ENCODE data around the gene INTS15. TPM values are rescaled to one million over a fixed set of nuclear protein-coding genes. Genes with fewer than 3 reads are reported as not detected.

Gene INTS15
- total RNA-seq = 17.4 and 20.0 TPM in 2 replicates

DNA sequence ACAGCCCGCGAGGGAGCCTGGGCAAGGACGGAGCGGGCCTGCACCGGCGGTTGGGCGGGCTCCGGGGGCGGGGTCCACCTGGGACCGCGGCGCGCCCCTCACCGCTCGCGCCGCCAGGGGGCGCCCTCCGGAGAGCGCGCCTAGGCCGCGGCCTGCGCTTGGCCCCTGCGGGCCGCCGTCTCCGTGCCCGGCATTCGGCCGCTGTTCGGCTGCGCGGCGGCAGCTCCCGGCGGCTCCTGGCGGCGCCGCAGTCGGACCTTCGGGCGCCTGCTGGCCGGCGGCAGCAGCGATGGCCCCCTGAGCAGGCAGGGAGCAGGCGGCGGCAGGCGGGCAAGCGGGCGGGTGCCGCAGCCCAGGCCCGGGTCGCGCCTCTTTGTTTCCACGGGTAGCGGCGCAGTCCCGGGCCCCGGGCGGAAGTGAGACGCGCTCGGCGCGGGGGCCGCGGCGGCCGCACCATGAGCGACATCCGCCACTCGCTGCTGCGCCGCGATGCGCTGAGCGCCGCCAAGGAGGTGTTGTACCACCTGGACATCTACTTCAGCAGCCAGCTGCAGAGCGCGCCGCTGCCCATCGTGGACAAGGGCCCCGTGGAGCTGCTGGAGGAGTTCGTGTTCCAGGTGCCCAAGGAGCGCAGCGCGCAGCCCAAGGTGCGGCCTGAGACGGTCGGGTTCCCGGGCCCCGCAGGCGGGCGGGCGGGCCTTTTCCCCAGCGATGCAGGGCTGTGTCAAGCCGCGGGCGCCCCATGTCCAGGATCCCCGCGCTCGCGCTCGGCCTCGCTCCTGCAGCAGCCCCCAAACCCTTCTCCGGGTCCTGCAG is at the start of gene INTS15:
Gene INTS15, plus strand, starts transcription at position 193 of the 816 bp plus-strand sequence. Its CDS starts 263 bp downstream, at position 456.

DNA sequence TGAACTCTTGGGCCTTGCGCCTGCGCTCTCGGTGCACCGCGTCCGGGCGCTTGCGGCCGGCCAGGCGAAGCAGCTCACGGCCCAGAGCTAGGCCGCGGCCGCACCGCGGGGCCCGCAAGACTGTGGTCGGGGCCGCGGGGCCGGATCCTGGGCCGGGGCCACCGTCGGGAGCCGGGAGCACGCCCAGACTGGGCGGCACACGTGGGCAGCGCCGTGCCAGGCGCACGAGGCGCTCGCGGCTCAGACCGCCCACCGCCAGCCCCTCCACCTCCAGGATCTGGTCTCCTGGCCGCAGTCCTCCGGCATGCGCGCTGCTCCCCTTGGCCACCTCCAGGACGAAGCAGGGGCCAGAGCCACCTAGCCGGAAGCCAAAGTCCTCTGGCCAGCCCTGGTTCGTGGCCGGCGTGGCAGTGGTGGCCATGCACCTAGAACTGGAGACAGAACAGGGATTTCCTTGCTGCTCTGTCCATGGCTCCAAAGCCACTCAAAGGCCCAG is 38.8 kb upstream of the INTS15 start, which contains the start of gene GRID2IP:
Gene GRID2IP, minus strand, starts transcription at position 446 of the 496 bp plus-strand sequence. Its CDS starts 25 bp downstream, at position 421.

DNA sequence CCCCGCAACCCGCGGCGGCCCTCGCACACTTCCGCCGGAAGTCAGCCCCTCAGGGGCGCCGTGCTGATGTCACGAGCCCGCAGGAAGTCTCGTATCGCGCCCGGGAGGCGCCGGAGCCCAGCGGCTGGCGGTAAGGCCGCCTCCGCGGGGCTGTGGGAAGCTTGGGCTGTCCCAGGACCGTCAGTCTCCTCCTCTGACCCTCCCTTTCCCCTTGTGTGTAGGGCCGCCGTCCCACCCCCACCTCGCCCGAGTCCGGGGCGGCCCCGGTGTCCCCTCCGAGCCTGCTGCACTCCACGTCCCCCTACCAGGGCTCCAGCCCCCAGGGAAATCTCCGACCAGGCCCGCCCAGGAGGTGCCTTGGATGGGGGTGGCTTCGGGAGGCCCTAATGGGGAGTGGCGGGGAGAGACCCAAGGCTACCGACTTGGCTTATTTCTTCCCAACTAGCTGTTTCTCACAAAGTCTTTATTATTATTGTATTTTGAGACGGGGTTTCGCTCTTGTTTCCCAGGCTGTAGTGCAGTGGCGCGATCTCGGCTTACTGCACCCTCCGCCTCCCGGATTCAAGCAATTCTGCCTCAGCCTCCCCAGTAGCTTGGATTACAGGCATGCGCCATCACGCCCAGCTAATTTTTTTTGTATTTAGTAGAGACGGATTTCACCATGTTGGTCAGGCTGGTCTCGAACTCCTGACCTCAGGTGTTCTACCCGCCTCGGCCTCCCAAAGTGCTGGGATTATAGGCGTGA is 12.3 kb upstream of the INTS15 start, which contains the start of gene ZDHHC4:
Gene ZDHHC4, plus strand, starts transcription at position 86 of the 745 bp plus-strand sequence. CDS start 3,108 bp downstream, outside the sequence.

DNA sequence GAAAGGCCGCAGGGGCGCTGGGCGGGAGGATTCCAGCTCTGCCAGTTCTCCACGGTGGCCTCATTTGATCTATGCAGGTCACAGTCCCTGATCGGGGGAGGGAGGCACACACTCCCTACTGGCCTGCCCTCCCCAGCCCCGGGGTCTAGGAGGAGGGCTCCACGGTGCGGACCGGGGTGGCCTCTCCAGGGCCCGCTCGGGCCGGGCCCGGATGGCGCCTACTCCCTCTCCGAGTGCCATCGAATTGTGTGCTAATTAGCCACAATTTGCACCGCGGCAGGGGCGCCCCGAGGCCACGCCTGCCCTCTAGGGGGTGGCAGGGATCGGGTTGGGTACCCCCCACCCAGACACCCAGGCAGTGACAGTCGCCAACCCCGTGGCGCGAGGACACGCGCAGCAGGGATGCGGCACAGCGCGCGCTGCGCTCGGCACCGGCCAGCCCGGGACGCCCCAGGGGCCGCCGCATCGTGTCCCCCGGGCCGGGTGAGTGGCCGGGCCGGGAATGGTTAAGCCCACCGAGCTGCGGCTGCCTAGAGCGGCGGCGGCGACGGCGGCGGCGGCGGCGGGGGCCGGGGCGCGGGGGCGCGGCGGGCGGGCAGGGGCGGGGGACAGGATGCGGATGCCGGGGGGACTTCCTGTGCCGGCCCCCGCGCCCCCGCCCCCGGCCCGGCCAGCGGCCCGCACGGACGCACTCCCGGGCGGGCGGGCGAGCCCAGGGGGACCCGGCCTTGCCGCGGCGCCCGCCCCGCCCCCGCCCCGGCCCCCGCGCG is 25.3 kb downstream of the INTS15 start, which contains the start of gene ZNF853:
Gene ZNF853, plus strand, starts transcription at position 658 of the 770 bp plus-strand sequence. CDS start 565 bp downstream, outside the sequence.

DNA sequence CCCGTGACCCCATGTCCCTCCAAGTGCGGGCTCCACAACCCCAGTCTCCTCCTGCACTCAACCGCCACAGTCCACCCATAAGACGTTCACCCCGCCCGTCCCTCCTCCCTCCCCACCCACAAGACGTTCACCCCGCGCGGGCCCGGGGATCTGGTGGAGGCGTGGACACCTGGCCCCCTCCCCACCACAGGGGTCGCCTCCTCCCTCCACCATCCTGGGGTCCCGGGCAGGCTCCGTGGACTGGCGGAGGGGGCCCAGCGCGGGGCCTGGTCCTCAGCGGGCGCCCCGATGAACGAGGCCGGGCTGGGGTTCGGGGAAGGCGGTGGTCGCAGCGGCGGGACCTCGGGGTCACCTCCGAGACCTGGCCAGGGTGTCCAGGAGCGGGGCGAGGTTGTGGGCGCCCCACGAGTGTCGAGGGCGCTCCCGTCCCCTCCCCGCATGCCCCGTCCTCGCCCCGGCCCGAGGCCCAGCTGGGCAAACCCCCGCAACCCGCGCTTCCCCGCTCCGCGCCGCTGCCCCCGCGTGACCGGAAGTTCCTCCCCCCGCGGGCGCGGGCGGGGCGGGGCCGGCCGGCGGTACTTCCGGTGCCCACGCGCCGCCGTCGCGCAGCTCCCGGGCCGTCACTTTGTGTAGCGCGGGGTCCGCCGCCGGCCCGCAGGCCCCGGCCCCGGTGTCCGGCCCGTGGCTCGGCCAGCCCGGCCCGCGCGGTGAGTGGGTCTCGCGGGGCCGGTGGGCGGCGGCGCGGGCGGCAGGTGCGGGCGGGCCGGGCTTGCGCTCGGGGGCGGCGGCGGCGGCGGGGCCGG is 47.1 kb downstream of the INTS15 start, which contains the start of gene ZNF316:
Gene ZNF316, plus strand, starts transcription at position 578 of the 803 bp plus-strand sequence. CDS start 5,092 bp downstream, outside the sequence.

Other genes with a start within 250 kb of the INTS15 start
- 21.5 and 34.5 TPM in 2 replicates for gene FAM220A, start 241.1 kb upstream of the INTS15 start, total RNA-seq
- gene RAC1, start 215.5 kb upstream of the INTS15 start, total RNA-seq = 186 and 191 TPM in 2 replicates
- 36.5 and 41.1 TPM in 2 replicates for gene DAGLB, start 142.1 kb upstream of the INTS15 start, total RNA-seq
- 168 and 304 TPM in 2 replicates for gene KDELR2, start 105.9 kb upstream of the INTS15 start, total RNA-seq
- under 0.01 TPM in 1 of 2 replicates, not detected in the other for gene GRID2IP, start 38.6 kb upstream of the INTS15 start, total RNA-seq
- 59.1 and 69.9 TPM in 2 replicates for gene ZDHHC4, start 12.6 kb upstream of the INTS15 start, total RNA-seq
- 1.4 and 2.4 TPM in 2 replicates for gene ZNF853, start 25.6 kb downstream of the INTS15 start, total RNA-seq
- 12.0 and 13.7 TPM in 2 replicates for gene ZNF316, start 47.3 kb downstream of the INTS15 start, total RNA-seq
- gene ZNF12, start 116.9 kb downstream of the INTS15 start, total RNA-seq = 20.4 and 27.5 TPM in 2 replicates
- 0.39 TPM in 1 of 2 replicates, not detected in the other for gene RSPH10B2, start 164.1 kb downstream of the INTS15 start, total RNA-seq
- gene CCZ1B, start 236.3 kb downstream of the INTS15 start, total RNA-seq = 24.9 and 47.5 TPM in 2 replicates